ENCODE measurements around the gene RASGRF2.

DNA sequence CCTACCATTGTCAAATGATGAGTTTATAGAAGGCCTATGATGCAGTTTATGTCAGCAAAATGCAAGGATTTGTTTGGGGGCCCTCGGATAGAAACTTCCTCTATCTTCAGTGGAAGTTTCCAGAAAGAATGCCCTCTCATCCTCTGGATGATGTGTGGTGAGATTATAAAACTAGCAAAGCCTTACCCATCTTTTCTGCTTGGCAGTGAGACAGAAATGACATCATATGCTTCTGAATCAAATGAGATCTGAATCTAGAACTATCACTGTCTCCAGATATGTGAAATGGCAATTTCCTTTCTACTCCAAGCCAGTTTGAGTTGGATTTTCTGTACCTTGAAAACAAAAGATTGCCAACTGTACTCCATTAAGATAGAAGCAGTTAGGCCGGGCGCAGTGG is 212.5 kb downstream of the RASGRF2 start:
- TF ChIP-seq, protein P1, sequence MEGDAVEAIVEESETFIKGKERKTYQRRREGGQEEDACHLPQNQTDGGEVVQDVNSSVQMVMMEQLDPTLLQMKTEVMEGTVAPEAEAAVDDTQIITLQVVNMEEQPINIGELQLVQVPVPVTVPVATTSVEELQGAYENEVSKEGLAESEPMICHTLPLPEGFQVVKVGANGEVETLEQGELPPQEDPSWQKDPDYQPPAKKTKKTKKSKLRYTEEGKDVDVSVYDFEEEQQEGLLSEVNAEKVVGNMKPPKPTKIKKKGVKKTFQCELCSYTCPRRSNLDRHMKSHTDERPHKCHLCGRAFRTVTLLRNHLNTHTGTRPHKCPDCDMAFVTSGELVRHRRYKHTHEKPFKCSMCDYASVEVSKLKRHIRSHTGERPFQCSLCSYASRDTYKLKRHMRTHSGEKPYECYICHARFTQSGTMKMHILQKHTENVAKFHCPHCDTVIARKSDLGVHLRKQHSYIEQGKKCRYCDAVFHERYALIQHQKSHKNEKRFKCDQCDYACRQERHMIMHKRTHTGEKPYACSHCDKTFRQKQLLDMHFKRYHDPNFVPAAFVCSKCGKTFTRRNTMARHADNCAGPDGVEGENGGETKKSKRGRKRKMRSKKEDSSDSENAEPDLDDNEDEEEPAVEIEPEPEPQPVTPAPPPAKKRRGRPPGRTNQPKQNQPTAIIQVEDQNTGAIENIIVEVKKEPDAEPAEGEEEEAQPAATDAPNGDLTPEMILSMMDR (IDR thresholded peaks at IDR 0.05; ENCODE audit: poor library complexity, severe bottlenecking), result no peak
- no peak for TF ChIP-seq RAD21 (conservative IDR thresholded peaks at IDR 0.05)
- no peak for TF ChIP-seq EP300 (conservative IDR thresholded peaks at IDR 0.05; ENCODE audit: poor library complexity, severe bottlenecking)
- TF ChIP-seq, protein P2, sequence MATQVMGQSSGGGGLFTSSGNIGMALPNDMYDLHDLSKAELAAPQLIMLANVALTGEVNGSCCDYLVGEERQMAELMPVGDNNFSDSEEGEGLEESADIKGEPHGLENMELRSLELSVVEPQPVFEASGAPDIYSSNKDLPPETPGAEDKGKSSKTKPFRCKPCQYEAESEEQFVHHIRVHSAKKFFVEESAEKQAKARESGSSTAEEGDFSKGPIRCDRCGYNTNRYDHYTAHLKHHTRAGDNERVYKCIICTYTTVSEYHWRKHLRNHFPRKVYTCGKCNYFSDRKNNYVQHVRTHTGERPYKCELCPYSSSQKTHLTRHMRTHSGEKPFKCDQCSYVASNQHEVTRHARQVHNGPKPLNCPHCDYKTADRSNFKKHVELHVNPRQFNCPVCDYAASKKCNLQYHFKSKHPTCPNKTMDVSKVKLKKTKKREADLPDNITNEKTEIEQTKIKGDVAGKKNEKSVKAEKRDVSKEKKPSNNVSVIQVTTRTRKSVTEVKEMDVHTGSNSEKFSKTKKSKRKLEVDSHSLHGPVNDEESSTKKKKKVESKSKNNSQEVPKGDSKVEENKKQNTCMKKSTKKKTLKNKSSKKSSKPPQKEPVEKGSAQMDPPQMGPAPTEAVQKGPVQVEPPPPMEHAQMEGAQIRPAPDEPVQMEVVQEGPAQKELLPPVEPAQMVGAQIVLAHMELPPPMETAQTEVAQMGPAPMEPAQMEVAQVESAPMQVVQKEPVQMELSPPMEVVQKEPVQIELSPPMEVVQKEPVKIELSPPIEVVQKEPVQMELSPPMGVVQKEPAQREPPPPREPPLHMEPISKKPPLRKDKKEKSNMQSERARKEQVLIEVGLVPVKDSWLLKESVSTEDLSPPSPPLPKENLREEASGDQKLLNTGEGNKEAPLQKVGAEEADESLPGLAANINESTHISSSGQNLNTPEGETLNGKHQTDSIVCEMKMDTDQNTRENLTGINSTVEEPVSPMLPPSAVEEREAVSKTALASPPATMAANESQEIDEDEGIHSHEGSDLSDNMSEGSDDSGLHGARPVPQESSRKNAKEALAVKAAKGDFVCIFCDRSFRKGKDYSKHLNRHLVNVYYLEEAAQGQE (IDR thresholded peaks at IDR 0.05; ENCODE audit: borderline replicate concordance), result no peak
- TF ChIP-seq POLR2AphosphoS5 (IDR thresholded peaks at IDR 0.05), result no peak
- no peak for TF ChIP-seq SMC3 (conservative IDR thresholded peaks at IDR 0.05; ENCODE audit: poor library complexity)
- TF ChIP-seq MXI1 (conservative IDR thresholded peaks at IDR 0.05; ENCODE audit: poor library complexity, severe bottlenecking), result no peak
